PFSK-1 (cell line): ENCODE measurements around the gene ATP13A1.

ENCODE experiments used
- FOXP2 ChIP-seq: optimal IDR thresholded peaks from 2 replicates; pipeline ENCODE3; 2011; ENCODE audit warnings: borderline replicate concordance, control low read depth, inconsistent platforms; ENCODE audit not compliant: insufficient read depth; ENCODE audit errors: extremely low read length, extremely low read depth
- POLR2AphosphoS5 ChIP-seq: IDR thresholded peaks from 2 replicates; pipeline ENCODE4 v1.6.1; 2012; ENCODE audit warnings: low read depth, mild to moderate bottlenecking, control low read depth, low read length, moderate library complexity
- SIN3A ChIP-seq: IDR thresholded peaks from 2 replicates; pipeline ENCODE4 v1.6.1; 2012; ENCODE audit warnings: mild to moderate bottlenecking, low read length, moderate library complexity, borderline replicate concordance; ENCODE audit not compliant: insufficient read depth
- TAF1 ChIP-seq: IDR thresholded peaks from 2 replicates; pipeline ENCODE4 v1.6.1; 2012; ENCODE audit warnings: low read length, control low read depth, borderline replicate concordance; ENCODE audit not compliant: insufficient read depth
- TF ChIP-seq, protein P1 (sequence below), 2 experiments: IDR thresholded peaks; 2 replicates each; pipeline versions ENCODE4 v1.6.1 to v1.8.0; 2011 to 2012; ENCODE audit warnings: low read depth in 2 of 2, low read length in 2 of 2, control low read depth in 1 of 2, inconsistent platforms in 1 of 2, mild to moderate bottlenecking in 1 of 2, moderate library complexity in 1 of 2; ENCODE audit not compliant: insufficient read depth in 1 of 2

The ATP13A1 gene

DNA sequence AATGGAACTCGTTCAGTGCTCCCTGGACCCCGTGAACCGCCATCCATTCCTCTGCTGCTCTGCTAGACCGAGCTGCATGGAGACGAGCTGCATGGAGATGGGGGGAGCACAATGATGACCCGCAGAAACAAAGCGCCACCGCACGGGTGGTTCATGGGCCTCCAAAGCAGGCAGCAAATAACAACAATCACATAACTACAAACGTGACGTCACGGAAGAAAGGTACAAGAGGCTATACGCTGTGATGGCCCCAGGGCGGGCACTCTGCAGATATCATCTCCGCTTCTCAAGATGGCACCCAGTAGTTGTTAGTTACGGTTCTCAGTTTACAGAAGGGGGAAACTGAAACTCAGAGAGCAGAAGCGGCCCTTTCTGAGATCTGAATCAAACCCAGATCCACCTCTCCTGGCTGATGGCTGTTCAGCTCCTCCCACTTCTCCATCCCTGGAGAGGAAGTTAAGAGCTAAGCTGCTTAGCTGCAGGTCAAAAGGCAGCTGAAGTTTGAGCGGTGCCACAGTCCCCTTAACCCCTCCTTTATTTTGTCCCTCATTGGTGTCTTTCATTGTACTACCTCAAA lies 1.7 kb downstream of the ATP13A1 start:
- TF ChIP-seq, protein P1, sequence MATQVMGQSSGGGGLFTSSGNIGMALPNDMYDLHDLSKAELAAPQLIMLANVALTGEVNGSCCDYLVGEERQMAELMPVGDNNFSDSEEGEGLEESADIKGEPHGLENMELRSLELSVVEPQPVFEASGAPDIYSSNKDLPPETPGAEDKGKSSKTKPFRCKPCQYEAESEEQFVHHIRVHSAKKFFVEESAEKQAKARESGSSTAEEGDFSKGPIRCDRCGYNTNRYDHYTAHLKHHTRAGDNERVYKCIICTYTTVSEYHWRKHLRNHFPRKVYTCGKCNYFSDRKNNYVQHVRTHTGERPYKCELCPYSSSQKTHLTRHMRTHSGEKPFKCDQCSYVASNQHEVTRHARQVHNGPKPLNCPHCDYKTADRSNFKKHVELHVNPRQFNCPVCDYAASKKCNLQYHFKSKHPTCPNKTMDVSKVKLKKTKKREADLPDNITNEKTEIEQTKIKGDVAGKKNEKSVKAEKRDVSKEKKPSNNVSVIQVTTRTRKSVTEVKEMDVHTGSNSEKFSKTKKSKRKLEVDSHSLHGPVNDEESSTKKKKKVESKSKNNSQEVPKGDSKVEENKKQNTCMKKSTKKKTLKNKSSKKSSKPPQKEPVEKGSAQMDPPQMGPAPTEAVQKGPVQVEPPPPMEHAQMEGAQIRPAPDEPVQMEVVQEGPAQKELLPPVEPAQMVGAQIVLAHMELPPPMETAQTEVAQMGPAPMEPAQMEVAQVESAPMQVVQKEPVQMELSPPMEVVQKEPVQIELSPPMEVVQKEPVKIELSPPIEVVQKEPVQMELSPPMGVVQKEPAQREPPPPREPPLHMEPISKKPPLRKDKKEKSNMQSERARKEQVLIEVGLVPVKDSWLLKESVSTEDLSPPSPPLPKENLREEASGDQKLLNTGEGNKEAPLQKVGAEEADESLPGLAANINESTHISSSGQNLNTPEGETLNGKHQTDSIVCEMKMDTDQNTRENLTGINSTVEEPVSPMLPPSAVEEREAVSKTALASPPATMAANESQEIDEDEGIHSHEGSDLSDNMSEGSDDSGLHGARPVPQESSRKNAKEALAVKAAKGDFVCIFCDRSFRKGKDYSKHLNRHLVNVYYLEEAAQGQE (IDR thresholded peaks at IDR 0.05; ENCODE audit: insufficient read depth in 1 of 2, low read depth in 2 of 2, low read length in 2 of 2), result no peak
- TF ChIP-seq POLR2AphosphoS5 (no peak), TAF1 (no peak), SIN3A (no peak), FOXP2 (no peak)

DNA sequence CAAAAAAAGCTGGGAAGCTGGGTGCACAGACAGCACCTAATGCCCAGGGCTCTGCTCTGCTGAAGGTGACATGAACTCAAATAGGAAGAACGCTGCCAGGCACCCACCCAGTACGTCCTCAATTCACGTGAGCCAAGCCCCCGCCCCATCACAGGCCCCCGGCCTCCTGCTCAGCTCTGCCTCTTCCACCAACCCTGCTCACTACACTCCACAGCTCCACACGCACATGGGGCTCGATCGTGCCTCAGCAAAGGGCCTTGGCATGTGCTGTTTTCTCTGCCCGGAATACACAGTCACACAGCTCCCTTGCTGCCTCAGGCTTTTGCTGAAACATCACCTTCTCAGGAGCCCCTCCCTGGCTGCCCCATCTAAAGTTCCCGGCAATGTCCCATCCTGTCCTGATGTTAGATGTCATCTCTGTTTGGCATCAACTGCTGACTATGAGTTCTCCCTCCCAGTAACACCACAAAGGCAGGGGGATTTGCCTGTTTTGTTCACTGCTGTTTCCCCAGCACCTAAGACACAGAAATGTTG lies 2.3 kb downstream of the ATP13A1 start:
- TF ChIP-seq SIN3A, result no peak
- TF ChIP-seq, protein P1 (IDR thresholded peaks at IDR 0.05; ENCODE audit: insufficient read depth in 1 of 2, low read depth in 2 of 2, low read length in 2 of 2), result no peak
- TF ChIP-seq POLR2AphosphoS5, result no peak
- no peak for TF ChIP-seq FOXP2
- no peak for TF ChIP-seq TAF1

DNA sequence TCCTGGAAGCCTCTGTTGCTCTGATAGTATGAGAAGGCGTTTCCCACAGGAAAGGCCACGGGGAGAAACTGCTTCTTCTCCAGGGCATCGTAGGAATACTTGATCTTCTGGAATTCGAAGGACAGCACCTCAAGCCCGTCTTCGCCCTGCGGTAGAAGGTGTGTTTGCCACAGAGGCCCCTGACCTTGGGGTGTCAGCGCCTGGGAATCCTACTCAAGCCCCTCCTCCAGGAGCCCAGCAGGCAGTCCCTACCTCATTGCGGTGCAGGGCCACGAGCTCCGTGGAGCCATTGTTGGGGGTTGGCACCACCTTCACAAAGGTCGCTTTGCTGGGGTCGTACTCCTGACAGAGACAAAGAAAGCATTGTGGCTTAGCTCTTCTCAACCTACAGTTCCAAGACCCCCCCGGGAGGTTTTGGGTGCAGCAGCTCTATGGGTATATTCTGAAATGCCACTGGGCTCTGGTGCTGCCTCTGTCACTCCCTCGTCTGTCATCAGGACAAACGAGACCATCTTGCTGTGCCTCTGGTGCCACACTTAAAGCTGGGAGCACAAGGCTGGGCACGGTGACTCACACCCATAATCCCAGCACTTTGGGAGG lies 3.7 kb downstream of the ATP13A1 start:
- no peak for TF ChIP-seq POLR2AphosphoS5
- no peak for TF ChIP-seq SIN3A
- no peak for TF ChIP-seq FOXP2
- TF ChIP-seq TAF1, result no peak
- TF ChIP-seq, protein P1 (IDR thresholded peaks at IDR 0.05; ENCODE audit: insufficient read depth in 1 of 2, low read depth in 2 of 2, low read length in 2 of 2), result no peak

DNA sequence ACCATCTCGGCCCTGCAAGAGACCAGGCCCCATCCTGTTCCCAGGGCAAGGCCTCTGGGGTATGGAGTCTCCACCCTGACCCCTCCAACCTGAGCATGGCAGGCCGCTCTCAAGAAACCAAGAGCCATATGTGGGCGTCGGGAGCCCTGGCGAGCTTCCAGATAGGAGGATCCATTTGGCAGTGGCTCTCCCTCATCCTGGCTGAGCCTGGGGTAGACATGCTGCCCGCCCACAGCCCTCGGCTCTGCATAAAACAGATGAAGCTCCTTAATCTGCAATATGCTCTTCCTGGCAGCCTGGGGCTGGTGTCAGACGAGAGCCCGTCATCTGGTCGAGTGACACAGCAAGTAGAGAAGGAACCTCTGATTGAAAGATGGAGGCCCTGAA lies 6.1 kb downstream of the ATP13A1 start:
- no peak for TF ChIP-seq FOXP2
- no peak for TF ChIP-seq TAF1
- TF ChIP-seq, protein P1 (IDR thresholded peaks at IDR 0.05; ENCODE audit: insufficient read depth in 1 of 2, low read depth in 2 of 2, low read length in 2 of 2), result no peak
- no peak for TF ChIP-seq POLR2AphosphoS5
- no peak for TF ChIP-seq SIN3A
